Hepatic stellate cell (primary cell): Measurements from ENCODE around the gene MRM2.
A peak's percentile ranks its signal among the peaks of the same experiment; 100 is the strongest.

ENCODE experiments used
- DNase-seq: peaks from one replicate; pipeline ENCODE4 v3.0.0; 2011; ENCODE audit warnings: low spot score

MRM2 gene

DNA sequence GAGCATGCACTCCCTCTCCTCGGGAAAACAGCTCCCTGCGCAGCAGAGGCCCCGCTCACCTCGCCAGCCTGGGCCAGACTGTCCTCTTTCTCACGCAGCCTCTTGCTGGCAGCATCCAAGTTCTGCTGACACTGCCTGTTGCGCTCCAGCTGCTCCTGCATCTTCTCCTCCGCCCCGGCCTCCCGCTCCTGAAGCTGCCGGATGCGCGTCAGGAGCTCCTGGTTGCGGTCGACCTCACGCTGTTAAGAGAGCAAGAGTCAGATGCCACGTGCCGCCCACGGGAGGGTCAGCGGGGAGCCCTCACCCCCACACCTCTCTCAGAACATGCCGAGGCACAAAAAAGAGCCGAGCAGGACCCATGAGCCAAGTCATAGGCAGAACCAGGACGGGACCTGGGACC is 19.5 kb downstream of the MRM2 start:
- DNase-seq: no peak

GRCh38 chr7:2220954-2221353 is 21.1 kb downstream of the MRM2 start:
- no peak for DNase-seq

DNA sequence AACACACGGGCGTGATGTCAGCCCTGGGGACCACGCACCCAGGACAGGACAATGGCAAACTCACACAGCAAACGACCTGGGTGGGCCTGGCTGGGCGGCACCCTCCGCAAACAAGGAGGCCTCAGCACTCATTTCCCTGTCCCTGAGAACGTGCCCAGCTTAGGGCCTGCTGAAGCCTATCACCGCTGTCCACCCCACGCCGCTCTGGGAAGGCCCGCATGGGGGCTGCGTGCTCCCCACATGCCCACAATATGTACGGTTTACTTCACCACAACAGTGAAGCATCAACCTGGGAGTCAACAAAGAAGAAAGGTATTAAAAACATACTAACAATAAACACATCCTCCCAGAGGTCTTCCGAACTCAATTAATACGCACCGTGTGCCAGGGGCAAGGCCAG is 21.5 kb downstream of the MRM2 start:
- no peak for DNase-seq

GRCh38 chr7:2220030-2220429 is 22.0 kb downstream of the MRM2 start:
- DNase-seq: no peak

GRCh38 chr7:2219606-2220005 is 22.4 kb downstream of the MRM2 start:
- no peak for DNase-seq

GRCh38 chr7:2219136-2219535 is 22.9 kb downstream of the MRM2 start:
- DNase-seq: no peak

- no peak for DNase-seq
Observed at GRCh38 chr7:2218444-2218785, 23.6 kb downstream of the MRM2 start.

DNA sequence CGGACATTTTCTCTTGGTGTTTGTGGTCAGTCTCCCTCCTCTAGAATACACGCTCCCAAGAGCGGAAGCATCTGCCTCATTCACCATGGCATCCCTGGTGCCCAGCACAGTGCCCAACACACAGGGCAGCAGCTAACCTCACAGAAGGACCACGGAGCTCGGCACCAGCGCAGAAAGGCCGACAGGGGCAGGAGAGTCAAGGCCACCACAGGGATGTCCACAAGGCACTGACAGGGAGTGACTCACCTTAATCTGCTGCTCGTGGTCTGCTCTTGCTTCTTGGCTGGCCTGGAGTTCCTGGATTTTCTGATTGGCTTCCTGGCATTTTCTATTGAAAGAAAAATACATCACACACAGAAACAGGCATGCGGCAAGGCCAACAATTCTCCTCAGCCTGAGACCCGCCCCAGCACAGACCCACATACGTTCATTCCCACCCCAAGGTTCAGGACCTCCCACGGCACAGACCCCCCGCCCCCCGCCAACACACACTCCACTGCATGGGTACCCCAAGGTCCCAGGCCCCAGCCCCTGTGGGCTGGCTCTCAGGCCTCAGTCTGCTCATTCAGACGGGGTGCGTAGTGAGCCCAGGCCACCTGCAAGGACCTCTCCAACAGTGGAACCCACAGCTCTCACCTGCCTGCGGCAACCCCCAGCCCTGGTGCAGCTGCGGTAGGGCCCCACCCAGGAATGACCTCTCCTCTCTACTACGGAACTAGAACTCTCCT is 24.1 kb downstream of the MRM2 start:
- DNase-seq: no peak

DNA sequence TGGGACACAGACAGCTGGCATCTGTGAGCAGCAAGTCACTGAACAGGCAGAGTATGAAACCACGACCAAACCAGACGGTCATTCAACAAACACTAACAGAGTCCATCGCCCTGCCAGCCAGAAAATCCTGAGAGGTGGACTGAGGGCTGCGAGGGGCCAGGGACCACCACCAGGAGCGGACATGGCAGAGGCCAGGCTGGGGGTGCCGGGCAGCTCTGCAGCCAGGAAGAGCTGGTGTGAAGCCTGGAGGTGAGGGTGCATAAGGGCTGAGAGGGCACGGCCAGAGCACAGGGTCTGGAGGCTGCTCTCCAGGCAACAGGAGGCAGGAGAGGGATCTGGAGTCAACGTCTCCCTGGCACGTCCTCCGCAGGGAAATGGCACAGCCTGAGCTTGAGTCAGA is 24.8 kb downstream of the MRM2 start:
- no peak for DNase-seq

- DNase-seq: no peak
Observed at GRCh38 chr7:2215851-2216250, 26.2 kb downstream of the MRM2 start.

GRCh38 chr7:2214636-2215035 is 27.4 kb downstream of the MRM2 start:
- no peak for DNase-seq

DNA sequence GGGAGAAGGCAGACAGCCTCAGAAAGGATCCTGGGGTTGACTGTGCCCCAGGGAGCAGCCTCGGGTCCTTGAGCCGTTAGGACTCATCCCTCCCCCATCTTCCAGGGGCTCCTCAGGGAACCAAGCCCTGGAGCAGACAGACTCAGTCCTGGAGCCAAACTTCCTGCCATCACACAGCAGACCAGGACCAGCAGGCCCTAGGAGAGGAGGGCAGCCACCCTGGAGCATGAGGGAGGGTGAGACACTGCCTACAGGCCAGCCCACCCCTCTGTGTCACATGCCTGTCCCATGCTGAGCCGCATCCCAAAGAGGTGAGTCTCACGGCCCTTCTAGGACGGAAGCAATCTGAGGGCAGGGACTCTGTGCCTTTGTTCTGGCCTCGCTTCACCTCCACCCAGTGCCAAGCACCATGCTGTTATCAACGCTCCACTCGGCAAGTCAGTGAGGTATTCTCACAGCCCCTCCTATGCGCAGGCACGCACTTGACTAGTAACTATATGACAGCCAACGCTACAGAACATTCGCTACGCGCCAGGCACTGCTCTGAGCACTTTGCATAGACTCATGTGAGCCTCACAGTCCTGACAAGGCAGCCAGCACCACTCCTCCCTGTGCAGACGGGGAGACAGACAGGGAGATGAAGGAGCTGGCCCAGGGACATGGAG is 28.3 kb downstream of the MRM2 start:
- no peak for DNase-seq

DNA sequence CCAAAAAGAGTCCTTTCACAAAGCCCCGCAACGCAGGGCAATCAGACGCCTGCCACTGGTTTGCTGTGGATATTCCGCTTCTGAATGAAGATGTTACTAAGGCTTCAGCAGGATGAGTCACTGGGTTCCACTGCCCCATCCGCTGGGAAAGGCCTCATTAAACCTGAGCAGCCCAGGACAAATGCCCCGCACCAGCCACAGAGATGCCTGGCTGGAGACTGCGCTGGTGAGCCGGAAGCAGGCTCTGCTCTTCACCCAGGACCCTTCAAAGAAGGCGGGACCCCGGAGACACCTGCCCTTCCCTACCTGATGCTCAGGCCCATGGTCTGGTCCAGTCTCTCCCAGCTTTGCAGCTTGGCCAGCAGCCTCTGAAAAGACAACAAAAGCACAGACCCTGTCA is 29.1 kb downstream of the MRM2 start:
- DNase-seq: no peak

GRCh38 chr7:2211926-2212325 is 30.1 kb downstream of the MRM2 start:
- no peak for DNase-seq

- no peak for DNase-seq
Observed at GRCh38 chr7:2211259-2211880, 30.6 kb downstream of the MRM2 start.

- DNase-seq: no peak
Observed at GRCh38 chr7:2210551-2211258, 31.3 kb downstream of the MRM2 start.

- no peak for DNase-seq
Observed at GRCh38 chr7:2209961-2210323, 32.1 kb downstream of the MRM2 start.

GRCh38 chr7:2209146-2209960 is 32.7 kb downstream of the MRM2 start:
- DNase-seq: peak; percentile 92

DNA sequence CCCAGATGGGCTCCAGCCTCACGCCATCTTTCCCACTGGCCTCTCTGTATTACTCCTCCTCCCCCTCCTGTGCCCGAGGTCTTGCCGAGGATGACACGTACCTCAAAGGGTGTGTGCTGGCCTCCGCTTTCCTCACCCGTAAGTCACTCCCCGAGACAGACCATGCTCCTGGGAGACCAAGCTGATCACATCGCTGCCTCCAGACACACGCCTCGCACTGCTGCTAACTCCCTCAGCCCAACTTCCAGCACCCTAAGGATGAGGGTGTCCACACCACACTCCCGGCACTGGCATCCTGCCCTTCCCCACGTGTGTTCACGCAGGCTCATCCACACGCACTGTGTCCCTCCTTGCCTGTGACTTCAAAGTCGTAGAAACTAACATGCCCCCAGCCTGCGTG is 33.3 kb downstream of the MRM2 start:
- DNase-seq: no peak

DNA sequence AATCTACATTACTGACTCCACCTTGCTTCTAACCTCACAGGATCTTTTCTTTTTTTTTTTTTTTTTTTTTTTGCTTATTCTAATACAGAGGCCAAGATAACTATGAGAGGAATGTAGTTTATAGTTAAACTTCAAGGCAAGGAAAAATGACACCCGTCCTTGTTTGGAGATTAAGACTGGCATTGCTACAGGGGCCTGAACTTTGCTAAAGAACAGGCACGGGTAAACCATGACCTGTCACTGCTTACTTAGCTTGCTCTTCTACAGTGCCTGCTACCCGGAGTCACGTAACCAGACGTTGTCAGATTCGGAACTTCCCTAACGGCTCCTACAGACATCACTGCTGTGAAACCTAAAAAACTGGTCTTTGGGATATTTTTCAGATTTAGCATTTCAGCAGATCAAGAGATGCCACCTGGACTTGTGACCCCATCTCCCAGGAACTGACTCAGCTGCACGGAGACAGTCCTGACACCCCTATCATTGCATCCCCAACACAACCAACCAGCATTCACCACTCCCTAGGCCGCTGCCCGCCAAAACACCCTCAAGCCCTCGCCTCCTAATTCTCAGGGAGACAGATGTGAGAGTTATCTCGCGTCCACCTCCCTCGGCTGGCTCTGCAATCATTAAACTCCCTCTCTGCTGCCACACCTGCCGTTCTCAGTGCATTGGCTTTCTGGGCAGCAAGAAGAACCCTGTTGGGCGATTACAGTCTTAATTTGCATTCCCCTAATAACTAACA is 36.8 kb downstream of the MRM2 start:
- no peak for DNase-seq

DNA sequence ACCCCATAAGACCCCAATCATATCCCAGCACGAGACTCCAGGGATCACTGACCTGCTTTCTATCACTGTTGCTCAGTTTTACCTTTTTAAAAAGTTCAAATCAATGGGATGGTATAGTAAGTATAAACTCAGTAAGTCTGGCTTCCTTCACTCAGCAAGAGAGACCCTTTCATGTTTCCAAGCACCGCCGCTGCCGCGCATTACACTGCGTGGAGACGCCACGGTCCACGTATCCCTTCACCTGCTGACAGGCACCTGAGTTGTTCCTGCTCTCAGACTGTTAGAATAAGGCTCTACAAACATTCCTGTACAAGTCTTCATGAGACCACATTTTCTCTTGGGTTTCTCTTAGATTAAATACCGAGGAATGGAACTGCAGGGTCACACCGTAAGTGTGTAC is 37.6 kb downstream of the MRM2 start:
- no peak for DNase-seq
